HepG2 (cell line): Measurements from ENCODE around the gene APOL2. TPM values are rescaled to one million over a fixed set of nuclear protein-coding genes. Genes with fewer than 3 reads are reported as not detected.

ENCODE experiments used
- ELF3 ChIP-seq: IDR thresholded peaks from 2 replicates; pipeline ENCODE4 v1.6.1; 2016; ENCODE audit warnings: missing genetic modification reagents, missing compliant biosample characterization
- GABPB1 ChIP-seq: IDR thresholded peaks from 2 replicates; pipeline ENCODE4 v1.6.1; 2016; ENCODE audit warnings: mild to moderate bottlenecking, missing genetic modification reagents, moderate library complexity, missing compliant biosample characterization
- HMGXB3 ChIP-seq: sonication (generic); formaldehyde crosslinking; IDR thresholded peaks from 2 replicates; pipeline ENCODE4 v1.4.0; 2020; ENCODE audit warnings: missing genetic modification reagents, borderline replicate concordance
- HNF4A ChIP-seq: sonication (generic); formaldehyde crosslinking; IDR thresholded peaks from 2 replicates; pipeline ENCODE4 v1.4.0; 2020; ENCODE audit warnings: missing genetic modification reagents
- HNRNPK ChIP-seq: fragments of 200-400 bp; formaldehyde crosslinking; IDR thresholded peaks from 2 replicates; pipeline ENCODE4 v1.6.1; 2018; ENCODE audit warnings: low read length, low read depth, moderate library complexity, mild to moderate bottlenecking; ENCODE audit not compliant: poor library complexity, severe bottlenecking
- HOXA3 ChIP-seq: sonication (generic); formaldehyde crosslinking; IDR thresholded peaks from 2 replicates; pipeline ENCODE4 v1.5.0; 2020; ENCODE audit warnings: missing genetic modification reagents
- IKZF4 ChIP-seq: sonication (generic); formaldehyde crosslinking; IDR thresholded peaks from 2 replicates; pipeline ENCODE4 v1.5.1; 2020; ENCODE audit warnings: borderline replicate concordance, mild to moderate bottlenecking, low read depth, missing genetic modification reagents; ENCODE audit errors: not compliant biosample characterization
- MAFF ChIP-seq: IDR thresholded peaks from 2 replicates; pipeline ENCODE4 v1.6.1; 2011; ENCODE audit warnings: low read depth, low read length, improper control_type of control experiment
- RAD21 ChIP-seq: fragments of 450-650 bp; formaldehyde crosslinking; IDR thresholded peaks from 2 replicates; pipeline ENCODE4 v1.5.0; 2020; ENCODE audit warnings: mild to moderate bottlenecking
- RBM39 ChIP-seq: fragments of 200-400 bp; formaldehyde crosslinking; IDR thresholded peaks from one replicate; pipeline ENCODE4 v1.6.1; 2018; ENCODE audit warnings: antibody characterized with exemption, mild to moderate bottlenecking, low read depth, low read length; ENCODE audit not compliant: poor library complexity, severe bottlenecking
- STAG1 ChIP-seq: sonication (generic); formaldehyde crosslinking; IDR thresholded peaks from 2 replicates; pipeline ENCODE4 v1.4.0; 2020; ENCODE audit warnings: missing genetic modification reagents
- TERF1 ChIP-seq: sonication (generic); formaldehyde crosslinking; IDR thresholded peaks from 2 replicates; pipeline ENCODE4 v1.8.0; 2022; ENCODE audit warnings: mild to moderate bottlenecking, missing genetic modification reagents, moderate library complexity
- ZBTB44 ChIP-seq: sonication (generic); formaldehyde crosslinking; IDR thresholded peaks from 2 replicates; pipeline ENCODE4 v1.4.0; 2020; ENCODE audit warnings: missing genetic modification reagents
- ZBTB7B ChIP-seq: sonication (generic); formaldehyde crosslinking; IDR thresholded peaks from 2 replicates; pipeline ENCODE4 v1.4.0; 2020; ENCODE audit warnings: missing genetic modification reagents
- ZFP91 ChIP-seq: sonication (generic); formaldehyde crosslinking; IDR thresholded peaks from 2 replicates; pipeline ENCODE4 v1.9.0; 2022; ENCODE audit warnings: missing genetic modification reagents, mild to moderate bottlenecking, borderline replicate concordance
- ZNF792 ChIP-seq: IDR thresholded peaks from 2 replicates; pipeline ENCODE4 v1.6.1; 2016
- ZUFSP ChIP-seq: sonication (generic); formaldehyde crosslinking; IDR thresholded peaks from 2 replicates; pipeline ENCODE4 v1.9.0; 2021; ENCODE audit warnings: missing genetic modification reagents, mild to moderate bottlenecking, borderline replicate concordance
- polyA plus RNA-seq, 8 experiments: library from polyadenylated mRNA; depleted of rRNA in 3 of 8; stranded (reverse) in 7 of 8; unstranded in 1 of 8; fragments of >200 nt; fragmentation: Illumina TruSeq in 4 of 8; extraction: Trizol in 4 of 8; gene quantifications; 2 replicates each; pipeline versions ENCODE4 v1.2.1 to v1.2.3, GENCODE V29; 2011 to 2016; ENCODE audit warnings: low read depth in 4 of 8, missing spikeins in 1 of 8, mixed read lengths in 1 of 8; ENCODE audit not compliant: insufficient read depth in 1 of 8
- total RNA-seq, 5 experiments: library from RNA; depleted of rRNA; stranded (reverse); fragments of >200 nt; fragmentation: Illumina TruSeq; extraction: Trizol; gene quantifications; 2 replicates each; pipeline ENCODE4 v1.2.3, GENCODE V29; 2016; ENCODE audit warnings: low read depth in 1 of 5

The APOL2 gene
- total and polyA plus RNA-seq, 2 of the 13 experiments (the other 11 are each of a cell fraction or from before 2014, with no cell fraction given): 28.7 to 51.2 TPM

- no peak for TF ChIP-seq ZUFSP (CRISPR knock-in tag)
- peak; percentile 6; the same call in 1 of the 2 replicates for TF ChIP-seq HNF4A (CRISPR knock-in tag)
- no peak for TF ChIP-seq HMGXB3
- peak; percentile 21; the same call in 1 of the 2 replicates for TF ChIP-seq HOXA3 (CRISPR knock-in tag)
- 0 out of 2 replicates have a peak, but pooled peaks have one; percentile 33 for TF ChIP-seq ZBTB7B (CRISPR knock-in tag)
- peak; percentile 24; the same call in 1 of the 2 replicates for TF ChIP-seq ZFP91 (CRISPR knock-in tag)
- no peak for TF ChIP-seq TERF1 (CRISPR knock-in tag)
- peak; percentile 30; the same call in 1 of the 2 replicates for TF ChIP-seq GABPB1 (CRISPR knock-in tag)
- no peak for TF ChIP-seq IKZF4
- no peak for TF ChIP-seq ZBTB44 (CRISPR knock-in tag)
- TF ChIP-seq HNRNPK: no peak
- peak; percentile 45 for TF ChIP-seq RBM39
- TF ChIP-seq RAD21 (CRISPR knock-in tag): peak; percentile 70
- peak; percentile 70 for TF ChIP-seq STAG1
- TF ChIP-seq ELF3 (CRISPR knock-in tag): peak; percentile 59; the same call in 1 of the 2 replicates
- no peak for TF ChIP-seq MAFF
- no peak for TF ChIP-seq ZNF792 (CRISPR knock-in tag)
Measured at GRCh38 chr22:36277482-36278291, 38.4 kb upstream of the APOL2 start (continued).
